HL-60/S4 treated with retinoic acid at 250 ng/mL for 4 days and 3 days (cell line): Measurements from ENCODE around the gene ZNRF4.

ENCODE experiments used
- in situ Hi-C: fragments of 300-500 bp; cut with MboI; formaldehyde crosslinking; loops from 2 replicates; pipeline ENCODE4 v1.7.0; 2022; ENCODE audit warnings: low sequenced_read_pairs

The ZNRF4 gene

DNA sequence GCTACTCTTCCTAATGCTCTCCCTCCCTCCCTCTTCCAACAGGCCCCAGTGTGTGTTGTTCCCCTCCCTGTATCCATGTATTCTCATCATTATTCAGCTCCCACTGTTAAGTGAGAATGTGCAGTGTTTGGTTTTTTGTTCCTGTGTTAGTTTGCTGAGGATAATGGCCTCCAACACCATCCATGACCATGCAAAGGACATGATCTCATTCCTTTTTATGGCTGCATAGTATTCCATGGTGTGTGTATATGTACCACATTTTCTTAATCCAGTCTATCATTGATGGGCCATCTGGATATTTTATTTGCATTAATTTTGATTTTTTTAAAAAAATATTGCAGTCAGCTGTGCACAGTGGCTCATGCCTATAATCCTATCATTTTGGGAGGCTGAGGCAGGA lies 15.8 kb upstream of the ZNRF4 start:
- in situ Hi-C loops = no loop called here

DNA sequence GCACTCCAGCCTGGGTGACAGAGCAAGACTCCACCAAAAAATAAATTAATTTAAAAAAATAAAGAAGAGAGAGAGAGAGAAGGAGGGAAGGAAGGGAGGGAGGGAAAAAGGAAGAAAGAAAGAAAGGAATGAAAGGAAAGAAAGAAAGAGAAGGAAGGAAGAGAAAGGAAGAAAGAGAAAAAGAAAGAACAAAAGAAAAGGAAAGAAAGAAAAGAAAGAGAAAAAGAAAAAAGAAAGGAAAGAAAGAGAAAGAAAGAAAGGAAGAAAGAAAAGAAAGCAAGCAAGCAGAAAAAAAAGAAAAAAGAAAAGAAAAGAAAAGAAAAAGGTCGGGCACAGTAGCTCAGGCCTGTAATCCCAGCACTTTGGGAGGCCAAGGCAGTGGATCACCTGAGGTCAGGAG lies 14.9 kb upstream of the ZNRF4 start:
- in situ Hi-C loops = no loop called here

GRCh38 chr19:5443723-5444122 lies 11.5 kb upstream of the ZNRF4 start:
- in situ Hi-C loops = no loop called here

- in situ Hi-C loops = no loop called here
Measured at GRCh38 chr19:5444431-5444830, 10.8 kb upstream of the ZNRF4 start.

DNA sequence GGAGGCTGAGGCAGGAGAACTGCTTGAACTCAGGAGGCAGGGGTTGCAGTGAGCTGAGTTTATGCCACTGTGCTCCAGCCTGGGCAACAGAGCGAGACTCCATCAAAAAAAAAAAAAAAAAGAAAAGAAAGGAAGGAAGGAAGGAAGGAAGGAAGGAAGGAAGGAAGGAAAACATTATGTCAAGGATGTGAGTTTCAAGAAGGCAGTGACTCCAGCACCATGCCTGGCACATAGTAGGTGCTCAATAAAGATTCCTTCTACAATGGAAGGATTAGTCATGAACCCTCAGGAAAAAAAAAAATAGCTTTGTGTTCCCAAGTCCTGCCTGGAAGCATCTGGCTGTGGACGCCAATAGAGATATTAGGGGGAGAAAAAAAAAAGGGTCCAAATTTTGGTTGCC lies 10.1 kb upstream of the ZNRF4 start:
- in situ Hi-C loops = no loop called here

GRCh38 chr19:5445561-5446055 lies 9.6 kb upstream of the ZNRF4 start:
- in situ Hi-C loops = no loop called here

GRCh38 chr19:5447700-5448311 lies 7.4 kb upstream of the ZNRF4 start:
- in situ Hi-C loops = no loop called here

GRCh38 chr19:5448374-5448773 lies 6.8 kb upstream of the ZNRF4 start:
- in situ Hi-C loops = no loop called here

DNA sequence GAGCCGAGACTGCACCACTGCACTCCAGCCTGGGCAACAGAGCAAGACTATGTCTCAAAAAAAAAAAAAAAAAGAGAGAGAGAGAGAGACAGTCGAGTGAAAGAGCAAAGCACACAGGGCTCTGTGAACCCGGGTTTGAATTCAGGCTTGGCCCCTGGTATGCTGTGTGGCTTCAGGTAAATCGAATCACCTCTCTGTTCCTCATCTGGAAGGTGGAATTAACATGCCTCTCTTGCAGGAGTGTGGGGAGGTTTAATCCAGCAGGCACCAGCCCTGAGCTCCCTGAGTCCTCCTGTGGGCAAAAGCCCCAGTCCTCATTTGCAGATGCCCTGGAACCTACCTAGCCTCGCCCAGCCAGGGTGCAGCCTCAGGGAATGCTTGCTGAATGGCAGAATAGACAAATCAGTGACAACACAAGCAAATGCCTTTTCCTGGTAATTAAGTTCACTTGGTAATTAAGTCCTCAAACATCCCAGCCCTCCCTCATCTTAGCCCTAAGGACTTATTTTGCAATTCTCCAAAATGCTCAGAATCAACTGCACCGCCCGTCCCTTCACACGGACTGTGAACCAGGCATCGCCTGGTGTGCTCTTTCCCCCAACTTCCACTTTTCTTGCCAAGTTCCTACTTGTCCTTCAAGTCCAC lies 4.6 kb upstream of the ZNRF4 start:
- in situ Hi-C loops = no loop called here

- in situ Hi-C loops = no loop called here
Measured at GRCh38 chr19:5451494-5451893, 3.7 kb upstream of the ZNRF4 start.

DNA sequence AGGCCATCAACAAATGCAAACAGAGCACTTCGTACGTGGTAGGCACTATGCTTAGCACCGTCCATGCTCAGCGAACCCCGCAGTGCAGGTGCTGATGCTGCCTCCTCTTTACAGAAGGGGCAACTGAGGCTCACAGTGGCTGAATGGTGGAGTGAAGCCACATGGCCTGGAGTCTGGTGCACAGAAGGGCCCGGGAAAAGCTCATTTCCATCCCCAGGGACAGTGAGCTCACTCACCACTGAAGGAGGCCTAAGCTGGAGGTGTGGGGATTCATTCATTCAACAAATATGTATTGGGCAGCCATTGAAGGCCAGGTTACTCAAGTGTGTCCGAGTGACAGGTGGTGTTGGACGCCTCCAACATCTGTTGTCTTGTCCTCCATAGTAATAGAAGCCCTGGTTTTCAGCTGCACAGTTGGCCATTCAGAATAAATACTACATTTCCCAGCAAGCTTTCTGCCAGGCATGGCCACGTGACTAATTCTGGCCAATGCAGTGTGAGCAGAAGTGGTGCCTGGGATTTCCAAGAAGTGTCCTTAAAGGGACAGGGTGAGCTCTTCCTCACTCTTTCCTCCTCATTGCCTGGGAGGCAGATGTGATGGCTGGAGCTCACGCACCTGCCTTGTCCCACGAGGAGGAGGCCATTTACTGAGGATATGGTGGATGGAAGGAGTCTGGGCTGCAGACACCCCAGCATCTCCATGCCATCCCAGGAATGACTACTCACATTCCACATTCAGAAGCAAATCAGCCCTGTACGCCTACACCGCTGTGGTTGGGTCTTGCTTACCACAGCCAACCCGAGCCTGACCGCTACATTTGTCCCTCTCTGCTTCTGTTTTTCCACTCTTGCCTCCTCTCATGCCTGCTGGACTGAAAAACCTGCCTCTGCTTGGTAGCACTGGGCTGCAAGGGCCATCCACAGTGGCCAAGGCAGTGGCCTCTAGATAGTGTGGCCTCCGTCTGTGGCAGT lies 2.3 kb upstream of the ZNRF4 start:
- in situ Hi-C loops = no loop called here

GRCh38 chr19:5454743-5455142 lies 474 bp upstream of the ZNRF4 start:
- in situ Hi-C loops = no loop called here

DNA sequence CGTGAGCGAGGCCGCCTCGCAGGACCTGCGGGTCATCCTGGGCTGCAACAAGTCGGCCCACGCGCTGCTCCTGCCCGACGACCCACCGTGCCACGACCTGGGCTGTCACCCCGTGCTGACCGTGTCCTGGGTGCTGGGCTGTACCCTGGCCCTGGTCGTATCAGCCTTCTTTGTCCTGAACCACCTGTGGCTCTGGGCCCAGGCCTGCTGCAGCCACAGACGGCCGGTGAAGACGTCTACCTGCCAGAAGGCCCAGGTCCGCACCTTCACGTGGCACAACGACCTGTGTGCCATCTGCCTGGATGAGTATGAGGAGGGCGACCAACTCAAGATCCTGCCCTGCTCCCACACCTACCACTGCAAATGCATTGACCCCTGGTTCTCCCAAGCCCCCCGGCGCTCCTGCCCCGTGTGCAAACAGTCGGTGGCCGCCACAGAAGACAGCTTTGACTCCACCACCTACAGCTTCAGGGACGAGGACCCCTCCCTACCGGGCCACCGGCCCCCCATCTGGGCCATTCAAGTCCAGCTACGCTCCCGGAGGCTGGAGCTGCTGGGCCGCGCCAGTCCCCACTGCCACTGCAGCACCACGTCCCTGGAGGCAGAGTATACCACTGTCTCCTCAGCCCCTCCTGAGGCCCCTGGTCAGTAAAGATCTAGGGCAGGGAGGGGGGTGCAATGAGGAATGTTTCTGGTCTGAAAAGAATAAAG lies 1.1 kb downstream of the ZNRF4 start:
- in situ Hi-C loops = no loop called here

DNA sequence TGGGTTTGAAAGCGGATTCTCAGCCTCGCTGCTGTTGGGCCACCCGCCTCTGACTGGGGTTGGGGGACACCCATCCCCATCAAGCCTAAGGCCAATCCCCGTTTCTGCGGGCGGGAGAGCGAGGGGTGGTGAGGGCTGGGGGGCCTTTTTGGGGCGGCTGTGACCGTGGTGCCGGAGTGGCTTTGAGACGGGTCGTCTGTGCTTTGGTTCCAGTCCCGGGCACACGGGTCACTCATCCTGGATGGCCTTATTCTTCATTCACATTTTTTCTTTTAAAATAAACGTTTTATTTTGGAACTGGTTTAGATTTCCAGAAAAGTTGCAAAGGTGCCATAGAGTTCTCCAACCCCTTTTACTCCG lies 1.6 kb downstream of the ZNRF4 start:
- in situ Hi-C loops = no loop called here

- in situ Hi-C loops = no loop called here
Measured at GRCh38 chr19:5457709-5458108, 2.5 kb downstream of the ZNRF4 start.

DNA sequence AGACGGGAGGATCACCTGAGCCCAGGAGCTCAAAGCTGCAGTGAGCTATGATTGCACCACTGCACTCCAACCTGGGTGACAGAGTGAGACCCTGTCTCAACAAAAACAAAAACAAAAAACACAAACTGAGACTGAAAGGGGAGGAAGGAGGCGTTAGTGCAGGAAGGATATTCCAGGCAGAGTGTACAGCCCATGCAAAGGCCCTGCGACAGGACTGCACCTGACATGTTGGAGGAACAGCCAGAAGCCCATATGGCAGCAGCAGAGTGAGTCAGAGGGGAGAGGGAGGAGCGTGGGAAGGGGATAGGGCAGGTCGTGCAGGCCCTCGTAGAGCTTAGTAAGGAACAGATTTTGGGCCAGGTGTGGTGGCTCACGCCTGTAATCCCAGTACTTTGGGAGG lies 3.2 kb downstream of the ZNRF4 start:
- in situ Hi-C loops = no loop called here

- in situ Hi-C loops = no loop called here
Measured at GRCh38 chr19:5459360-5459759, 4.1 kb downstream of the ZNRF4 start.

DNA sequence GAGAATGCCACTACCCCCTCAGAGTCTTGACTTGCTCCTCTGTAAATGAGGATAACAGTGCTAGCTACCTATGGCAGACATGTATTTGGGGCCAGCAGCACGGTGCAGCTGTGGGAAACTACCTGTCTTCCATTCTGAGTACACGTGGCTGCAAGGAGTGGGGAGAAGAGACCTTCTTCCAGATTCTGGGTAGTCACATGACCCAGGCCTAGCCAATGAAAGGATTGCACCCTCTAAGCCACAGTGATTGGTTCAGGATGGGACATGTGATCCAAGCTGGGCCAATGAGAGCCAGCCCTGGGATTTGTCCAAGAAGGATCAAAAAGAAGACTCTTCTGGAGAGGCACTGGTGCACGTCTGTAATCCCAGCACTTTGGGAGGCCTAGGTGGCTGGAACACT lies 5.5 kb downstream of the ZNRF4 start:
- in situ Hi-C loops = no loop called here

DNA sequence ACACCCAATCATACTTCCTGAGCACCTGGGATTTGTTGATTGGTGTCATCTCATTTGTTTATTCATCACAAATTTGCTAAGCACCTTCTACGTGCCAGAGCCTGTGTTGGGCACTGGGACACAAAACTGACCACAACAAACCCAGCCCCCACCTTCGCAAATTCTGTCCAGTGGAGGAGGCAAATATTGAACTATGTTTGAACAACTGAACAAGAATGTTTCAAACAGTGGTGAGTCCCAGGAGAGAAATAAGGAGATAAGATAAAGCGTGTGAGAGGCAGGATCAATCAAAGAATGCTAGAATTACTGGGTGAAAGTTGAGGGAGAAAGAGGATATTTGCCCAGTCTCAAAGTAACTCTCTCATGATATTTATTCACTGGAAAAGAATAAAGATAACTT lies 8.7 kb downstream of the ZNRF4 start:
- in situ Hi-C loops = no loop called here

DNA sequence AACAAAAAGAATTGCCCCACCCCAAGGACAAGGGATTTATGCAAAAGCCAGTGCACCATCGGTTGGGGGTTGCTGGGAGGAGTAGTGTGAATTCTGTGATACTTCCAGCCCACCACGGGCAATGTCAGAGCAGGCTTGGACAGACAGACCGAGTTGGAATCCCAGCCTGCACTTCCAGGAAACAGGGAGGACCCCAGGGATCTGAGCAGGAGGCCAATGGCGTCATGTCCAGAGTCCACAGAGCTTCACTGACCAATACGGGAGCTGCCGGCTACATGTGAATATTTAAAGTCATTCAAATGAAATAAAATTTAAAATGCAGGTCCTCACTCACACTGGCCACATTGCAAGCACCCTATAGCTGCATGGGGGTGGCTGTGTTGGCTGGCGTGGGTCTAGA lies 10.9 kb downstream of the ZNRF4 start:
- in situ Hi-C loops = no loop called here

GRCh38 chr19:5466814-5467291 lies 11.6 kb downstream of the ZNRF4 start:
- in situ Hi-C loops = no loop called here
